Measurements from ENCODE around the gene PSME3IP1.
"Not testable (repeated sequence)": the region's sequence is repeated elsewhere in the genome, so short reads cannot be mapped to it uniquely, and the experiment has no call there.

Gene PSME3IP1

DNA sequence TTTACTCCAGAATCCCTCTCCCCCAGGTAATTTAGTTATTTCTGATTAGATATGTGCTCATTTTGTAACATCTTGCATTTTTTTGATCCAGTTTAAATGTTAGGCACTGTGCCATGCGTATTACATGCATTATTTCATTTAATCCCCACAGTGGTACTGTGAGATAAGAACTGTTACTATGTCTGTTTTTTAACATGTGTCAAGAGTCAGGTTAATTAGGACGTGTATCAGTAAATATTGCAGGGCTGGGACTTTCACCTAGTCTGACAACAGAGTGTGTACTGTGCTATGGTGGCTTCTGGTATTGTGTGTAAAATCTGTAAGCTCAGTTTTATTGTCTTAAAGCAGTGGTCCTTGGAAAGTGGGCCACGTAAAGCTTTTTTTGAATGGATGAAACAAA, 10.9 kb upstream of the PSME3IP1 start:
- DNase-seq (ENCODE audit: low spot score): no peak

DNA sequence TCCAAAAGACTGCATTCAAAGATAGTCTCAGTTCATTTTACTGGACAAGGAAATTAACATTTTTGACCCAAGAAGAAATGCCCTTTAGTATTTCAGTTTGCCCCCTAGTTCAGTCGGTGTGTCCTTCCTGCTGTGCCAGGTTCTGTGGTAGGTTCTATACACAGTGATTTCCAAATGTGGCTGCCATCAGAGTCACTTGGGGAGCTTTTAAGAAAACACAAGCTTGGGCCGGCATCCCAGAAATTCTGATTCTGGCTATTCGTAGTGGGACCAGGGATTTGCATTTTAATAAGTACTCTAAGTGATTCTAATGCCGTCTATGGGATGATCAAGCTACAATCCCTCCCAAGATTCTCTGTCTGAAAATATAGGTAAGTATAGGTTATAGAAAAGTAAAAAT, 10.4 kb upstream of the PSME3IP1 start:
- no peak for DNase-seq (ENCODE audit: low spot score)

DNA sequence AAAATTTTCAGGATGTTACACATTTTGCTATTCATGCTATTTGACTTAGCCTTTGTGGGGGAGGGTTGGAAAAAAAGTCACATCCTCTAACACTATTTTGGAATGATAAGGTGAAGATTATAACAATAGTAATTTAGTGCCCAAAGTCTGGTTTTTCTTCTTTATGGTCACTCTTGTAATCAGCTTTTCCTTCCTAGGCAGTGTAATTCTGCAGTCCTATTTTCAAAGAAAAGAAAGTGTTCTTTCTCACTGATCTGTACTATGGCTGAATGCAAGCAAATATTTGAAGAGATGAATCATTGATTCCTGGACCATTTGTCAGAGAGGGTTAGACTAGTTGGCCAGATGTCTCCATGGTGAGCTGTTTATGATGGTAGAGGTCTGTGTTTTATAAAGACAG, 8.7 kb upstream of the PSME3IP1 start:
- DNase-seq (ENCODE audit: low spot score): no peak

DNA sequence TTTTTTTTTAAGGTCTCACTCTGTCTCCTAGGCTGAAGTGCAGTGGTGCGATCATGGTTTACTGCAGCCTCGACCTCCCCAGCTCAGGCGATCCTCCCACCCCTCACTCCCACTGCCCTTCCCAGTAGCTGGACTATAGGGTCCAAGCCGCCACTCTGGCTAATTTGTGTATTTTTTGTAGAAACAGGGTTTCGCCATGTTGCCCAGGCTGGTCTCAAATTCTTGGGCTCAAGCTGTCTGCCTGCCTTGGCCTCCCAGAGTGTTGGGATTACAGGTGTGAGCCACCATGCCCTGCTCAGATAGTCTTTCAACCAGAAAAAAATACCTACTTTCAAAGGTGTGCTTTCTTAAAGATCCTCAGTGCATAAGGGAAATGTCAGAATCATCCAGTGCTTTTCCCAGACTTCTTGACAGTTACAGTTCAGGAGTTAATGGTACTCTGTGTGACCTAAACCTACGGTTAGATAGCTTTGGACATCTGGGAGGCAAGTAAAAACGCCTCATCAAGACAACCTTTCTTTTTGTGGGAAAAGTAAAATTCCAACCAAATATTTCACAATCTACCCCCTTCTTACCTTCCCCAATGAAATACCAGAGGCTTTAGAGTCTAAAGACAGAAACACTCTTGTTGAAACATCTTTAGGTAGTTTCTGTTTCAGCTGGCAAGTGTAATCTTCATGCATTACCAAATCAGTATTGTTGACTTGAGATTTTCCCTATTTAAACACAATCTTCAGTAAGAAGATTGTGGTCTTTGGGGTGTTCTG, 7.1 kb upstream of the PSME3IP1 start:
- no peak for DNase-seq (ENCODE audit: low spot score)

DNA sequence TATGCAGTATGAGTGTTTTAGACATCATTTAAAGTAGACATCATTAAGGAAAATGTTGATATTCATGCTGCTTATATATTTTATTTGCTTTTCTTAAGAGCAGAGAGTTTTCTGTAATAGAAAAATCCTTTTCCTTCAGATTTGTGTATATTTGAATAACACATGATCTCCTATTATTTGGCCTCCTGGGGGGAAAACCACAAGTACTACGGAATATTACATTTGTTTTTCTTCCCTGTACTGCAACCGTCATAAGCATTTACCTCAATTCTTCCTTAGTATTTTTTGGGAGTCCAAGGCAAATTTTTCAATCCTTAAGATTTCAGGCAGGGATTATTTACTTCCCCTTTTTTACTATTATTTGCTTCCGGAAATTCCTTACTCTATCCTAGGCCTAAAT, 6.3 kb upstream of the PSME3IP1 start:
- DNase-seq (ENCODE audit: low spot score): no peak

DNA sequence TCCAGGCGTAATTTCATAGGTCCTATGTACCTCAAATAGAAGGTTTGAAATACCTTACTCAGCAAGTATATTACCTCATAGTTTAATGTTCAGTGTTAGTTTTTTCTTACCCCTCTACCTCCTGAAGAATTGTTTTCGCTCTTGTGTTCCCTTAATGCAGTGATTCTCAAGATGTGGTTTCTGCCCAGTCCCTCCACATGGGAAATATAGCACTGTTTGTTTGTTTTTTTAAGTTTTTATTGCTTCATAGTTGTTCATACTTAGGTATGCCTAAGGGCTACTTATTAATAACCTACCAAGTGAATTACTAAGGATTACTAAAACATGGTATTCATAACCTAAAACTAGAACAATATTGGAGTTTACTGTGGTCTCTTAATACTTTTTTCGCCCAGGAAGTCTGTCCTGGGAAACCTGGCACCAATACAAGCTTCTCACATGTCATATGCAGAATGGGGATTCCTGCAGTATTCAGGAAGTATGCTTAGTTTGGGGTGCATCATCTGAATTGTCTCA, 5.3 kb upstream of the PSME3IP1 start:
- no peak for DNase-seq (ENCODE audit: low spot score)

DNA sequence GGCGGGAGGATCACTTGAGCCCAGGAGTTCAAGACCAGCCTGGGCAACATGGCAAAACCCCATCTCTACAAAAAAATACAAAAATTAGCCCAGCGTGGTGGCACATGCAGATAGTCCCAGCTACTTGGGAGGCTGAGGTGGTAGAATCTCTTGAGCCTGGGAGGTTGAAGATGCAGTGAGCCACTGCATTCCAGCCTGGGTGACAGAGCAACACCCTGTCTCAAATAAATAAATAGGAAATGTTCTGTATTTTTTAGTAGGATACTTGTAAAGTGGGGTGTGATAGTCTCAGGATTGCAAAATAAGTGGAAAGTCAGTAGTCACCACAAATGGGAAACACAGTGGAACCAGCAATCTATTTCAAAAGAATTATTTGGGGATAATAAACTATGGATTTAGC, 4.3 kb upstream of the PSME3IP1 start:
- no peak for DNase-seq (ENCODE audit: low spot score)

DNA sequence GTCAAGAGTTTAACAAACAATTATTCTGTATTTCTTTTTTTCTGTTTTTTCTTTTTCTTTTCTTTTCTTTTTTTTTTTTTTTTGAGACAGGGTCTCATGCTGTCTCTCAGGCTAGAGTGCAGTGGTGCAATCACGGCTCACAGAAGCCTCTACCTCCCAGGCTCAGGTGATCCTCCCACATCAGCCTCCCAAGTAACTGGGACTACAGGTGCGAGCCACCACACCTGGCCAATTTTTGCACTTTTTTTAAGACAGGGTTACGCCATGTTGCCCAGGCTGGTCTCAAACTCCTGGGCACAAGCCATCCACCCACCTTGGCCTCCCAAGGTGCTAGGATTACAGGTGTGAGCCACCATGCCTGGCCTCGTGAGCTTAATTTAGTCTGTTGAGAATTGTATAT, 3.7 kb upstream of the PSME3IP1 start:
- DNase-seq (ENCODE audit: low spot score): not testable (repeated sequence)

DNA sequence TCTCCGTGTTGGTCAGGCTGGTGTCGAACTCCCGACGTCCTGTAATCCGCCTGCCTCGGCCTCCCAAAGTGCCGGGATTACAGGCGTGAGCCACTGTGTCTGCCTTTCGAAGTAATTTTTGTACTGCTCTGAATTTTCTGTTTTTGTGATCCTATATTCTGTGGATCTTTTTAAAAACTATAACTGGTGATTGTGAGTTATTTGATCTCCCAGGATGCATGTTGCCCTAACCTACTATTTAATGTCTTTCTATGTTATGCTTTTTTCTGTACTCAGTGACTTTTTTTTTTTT, 2.8 kb upstream of the PSME3IP1 start:
- no peak for DNase-seq (ENCODE audit: low spot score)

DNA sequence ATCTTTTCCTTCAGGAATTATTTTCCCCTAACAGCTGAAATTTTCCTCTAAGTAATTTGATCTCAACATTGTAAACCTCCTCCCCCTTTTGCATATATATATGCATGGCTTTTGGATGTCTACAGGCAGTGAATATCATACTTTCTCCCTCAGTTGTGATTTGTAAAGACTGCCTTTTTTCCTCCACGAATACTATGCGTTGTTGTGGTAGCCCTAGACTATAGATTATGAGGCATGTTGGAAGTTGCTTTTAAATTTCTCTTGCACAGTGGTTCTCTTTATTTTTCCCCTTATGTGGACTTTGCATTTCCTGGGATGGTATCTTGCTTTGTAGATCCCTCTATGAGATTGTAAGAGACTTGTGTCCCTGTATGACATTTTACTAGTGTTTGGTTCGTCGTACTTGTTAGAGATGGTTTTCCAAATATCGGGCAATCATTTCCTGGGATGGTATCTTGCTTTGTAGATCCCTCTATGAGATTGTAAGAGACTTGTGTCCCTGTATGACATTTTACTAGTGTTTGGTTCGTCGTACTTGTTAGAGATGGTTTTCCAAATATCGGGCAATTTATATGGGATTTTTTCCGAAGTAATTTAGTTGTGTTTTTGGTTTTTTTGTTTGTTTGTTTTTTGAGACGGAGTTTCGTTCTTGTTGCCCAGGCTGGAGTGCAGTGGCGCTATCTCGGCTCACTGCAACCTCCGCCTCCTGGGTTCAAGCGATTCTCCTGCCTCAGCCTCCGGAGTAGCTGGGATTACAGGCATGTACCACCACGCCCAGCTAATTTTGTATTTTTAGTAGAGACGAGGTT, 2.3 kb upstream of the PSME3IP1 start:
- not testable (repeated sequence) for DNase-seq (ENCODE audit: low spot score)

DNA sequence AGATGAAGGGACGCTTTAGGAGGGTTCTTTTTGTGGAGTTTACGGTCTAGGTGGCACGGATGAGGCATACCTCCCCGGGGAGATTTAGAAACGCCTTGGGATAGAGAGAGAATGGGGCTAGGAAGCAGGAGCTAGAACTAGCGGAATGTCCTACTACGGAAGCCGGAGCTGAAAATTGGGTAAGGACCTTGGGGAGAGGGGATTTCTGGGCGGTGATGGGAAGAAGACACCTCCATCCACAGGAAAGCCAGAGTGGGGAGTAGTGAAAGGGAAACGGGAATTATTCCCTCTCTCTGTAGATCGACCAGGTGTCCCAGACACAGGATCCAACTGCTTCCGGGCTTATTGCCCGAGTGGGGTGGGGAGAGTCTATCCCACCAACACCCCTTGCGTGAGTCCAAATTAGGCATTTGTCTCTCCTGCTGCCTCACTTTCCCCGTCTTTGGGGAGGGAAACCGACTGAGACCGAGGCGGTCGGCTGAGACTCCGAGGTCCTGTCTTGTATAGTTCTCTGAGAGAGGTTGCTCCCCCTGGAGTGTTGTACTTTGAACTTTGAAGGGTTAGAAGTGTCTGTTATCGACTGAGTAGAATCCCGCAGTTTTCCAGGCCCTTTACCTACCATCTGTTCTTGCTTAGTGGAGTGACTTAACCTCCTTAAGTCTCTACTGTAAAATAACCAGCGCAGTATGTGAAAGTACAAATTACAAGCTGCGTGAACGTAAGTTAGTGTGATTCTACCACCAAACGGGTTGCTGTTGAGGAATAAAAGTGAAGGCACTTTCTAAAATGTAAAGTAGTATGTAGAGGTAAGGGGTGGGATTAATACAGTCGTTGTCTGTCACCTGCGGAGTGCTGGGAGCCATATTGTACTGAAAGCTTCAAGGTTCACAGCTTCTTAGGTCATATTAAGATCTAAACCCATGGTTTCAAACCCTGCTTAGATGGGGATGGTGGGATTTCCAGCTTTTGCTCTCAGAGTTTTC, 1.3 kb upstream of the PSME3IP1 start:
- DNase-seq (ENCODE audit: low spot score): peak; percentile 23

DNA sequence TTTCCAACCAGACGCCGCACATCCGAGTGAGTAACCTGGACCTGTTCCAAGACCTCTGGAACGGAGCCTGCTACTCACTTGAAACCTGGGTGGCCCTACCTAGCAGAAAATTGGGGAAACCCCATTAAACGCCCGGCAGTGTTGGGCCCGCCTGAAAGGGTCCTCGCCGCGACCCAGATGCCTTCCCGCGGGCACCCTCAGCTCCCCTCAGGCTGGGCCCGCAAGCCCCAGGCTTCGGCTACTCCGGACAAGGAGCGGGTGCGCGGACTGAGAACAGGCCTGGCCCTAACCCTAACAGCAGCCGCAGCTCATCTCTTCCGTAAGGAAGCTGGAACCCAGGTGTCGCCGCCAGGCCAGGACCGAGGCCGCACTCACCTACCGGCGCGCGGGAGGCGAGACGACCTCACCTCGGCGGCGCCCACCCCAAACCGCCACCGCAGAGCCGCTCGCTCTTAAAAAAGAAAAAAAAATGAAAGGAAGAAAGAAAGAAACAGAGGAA, 344 bp downstream of the PSME3IP1 start:
- peak; percentile 22 for DNase-seq (ENCODE audit: low spot score)

DNA sequence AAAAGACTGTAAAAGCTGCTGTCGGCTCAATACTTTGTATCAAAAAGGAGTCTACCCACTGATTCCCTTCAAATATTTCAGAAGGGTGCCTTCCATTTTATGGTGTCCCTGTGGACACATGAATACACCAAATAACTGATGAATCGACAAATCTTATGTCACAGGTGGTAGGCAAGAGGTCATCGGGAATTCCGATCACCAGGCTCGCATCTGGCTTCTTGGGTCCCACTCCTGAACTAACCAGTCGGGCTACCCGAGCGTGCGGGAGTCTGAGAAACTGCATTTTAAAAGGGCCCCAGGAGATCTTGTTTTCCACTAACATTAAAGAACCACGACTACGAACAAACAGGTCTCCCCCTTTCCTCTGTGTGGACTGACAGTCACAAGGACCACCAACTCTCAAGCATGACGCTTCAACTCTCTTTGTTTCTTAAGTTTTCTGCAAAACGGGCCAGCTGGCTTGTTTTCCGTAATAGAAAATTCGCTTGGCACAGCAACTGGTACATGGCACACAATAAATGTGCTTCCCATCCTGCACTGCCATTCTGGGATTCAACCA, 873 bp downstream of the PSME3IP1 start:
- no peak for DNase-seq (ENCODE audit: low spot score)

DNA sequence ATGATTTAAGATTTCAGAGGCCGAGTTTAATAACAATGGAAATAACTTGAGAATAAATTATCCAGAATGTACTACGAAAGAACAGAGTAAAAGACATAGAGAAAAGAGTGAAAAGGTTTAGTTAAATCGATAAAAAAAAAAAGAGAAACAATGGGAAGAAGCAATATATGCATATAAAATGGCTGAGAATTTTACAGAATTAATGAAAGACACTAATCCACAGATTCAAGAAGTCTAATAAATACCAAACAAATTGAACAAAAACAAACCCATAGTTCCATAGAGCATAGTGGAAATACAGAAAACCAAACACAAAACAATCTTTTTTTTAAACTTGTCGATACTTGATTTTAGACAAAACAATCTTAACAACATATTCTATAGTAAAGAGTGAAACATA, 1.7 kb downstream of the PSME3IP1 start:
- DNase-seq (ENCODE audit: low spot score): no peak

DNA sequence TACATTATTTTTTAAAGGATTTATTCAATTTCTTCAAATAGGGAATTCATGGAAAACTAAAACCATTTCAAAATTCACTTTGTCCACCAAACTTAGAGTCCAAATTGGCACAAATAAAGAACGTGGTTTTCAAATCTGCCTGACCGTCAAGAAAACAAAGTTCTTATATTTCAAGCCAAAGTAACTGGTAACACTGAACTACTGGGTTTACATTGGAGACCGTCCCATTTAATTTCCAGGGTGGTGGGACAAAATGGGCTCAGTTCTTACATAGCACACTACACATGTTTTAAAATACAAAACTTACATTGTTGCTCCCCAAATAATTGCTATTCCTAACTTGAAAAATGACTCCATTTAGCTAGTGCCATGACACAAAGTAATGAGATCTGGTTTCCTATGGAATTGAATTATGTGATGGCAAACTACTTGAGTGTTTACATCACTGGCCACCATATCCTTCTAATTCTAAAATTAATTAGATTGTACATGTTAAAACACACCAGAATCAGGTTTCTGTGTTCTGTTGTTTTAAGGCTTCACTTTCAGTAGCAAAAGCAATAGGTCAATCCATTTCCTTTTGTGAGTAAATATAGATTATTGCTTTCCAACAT, 6.5 kb downstream of the PSME3IP1 start:
- DNase-seq (ENCODE audit: low spot score): no peak

DNA sequence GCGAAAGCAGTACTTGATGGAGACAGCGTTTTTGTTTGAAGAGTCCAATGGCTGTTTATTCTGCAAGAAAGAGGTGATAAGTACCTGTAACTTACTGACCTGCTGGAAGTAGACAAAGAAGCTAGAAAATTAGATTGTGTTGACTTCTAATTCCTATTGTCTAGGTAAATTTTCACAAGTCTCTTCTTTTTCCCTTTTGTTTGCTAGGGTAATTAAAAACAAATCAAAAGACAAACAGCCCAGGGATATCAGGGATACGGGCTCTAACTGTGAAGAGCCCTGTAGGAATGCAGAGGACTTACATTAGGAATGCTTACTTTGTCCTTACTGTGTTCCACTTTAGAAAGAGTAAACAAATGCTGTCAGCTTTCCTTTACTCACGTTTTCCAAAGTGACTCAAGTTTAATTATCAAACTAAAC, 7.0 kb downstream of the PSME3IP1 start:
- DNase-seq (ENCODE audit: low spot score): no peak

DNA sequence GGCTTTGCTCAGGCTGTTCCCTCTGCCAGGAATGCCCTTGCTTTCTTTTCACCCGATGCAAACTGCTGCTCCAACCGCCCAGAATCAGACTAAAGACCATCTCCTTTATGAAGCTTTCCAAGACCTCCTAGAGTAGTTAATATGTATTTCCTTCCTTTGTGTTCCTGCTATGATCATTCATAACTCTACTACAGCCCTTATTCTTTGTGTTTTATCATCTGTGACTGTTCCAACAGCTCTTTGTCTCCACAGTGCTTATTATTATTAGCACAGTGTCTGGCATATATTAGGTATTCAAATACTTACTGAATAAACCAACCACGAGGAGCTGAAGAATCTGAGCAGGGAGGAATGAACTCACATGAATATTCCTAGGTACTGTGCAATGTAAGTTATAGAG, 7.6 kb downstream of the PSME3IP1 start:
- no peak for DNase-seq (ENCODE audit: low spot score)

DNA sequence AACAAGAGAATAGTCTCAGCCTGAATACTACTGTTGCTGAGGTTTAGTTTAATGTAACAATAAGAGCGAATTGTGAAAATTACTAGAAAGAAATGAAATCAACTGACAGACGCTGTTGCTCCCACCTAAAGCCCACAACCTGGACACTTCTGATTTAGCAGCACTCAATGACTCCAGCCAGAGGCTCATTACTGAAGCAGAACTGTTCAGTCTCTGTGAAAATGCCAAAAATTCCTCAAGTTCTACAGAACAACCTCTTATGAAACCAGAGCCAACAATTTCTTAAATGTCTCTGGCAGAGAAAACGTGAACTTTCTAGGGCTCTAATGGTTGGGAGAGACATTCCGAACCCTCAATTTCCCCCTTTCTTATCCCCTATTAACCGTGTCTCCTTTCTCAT, 9.9 kb downstream of the PSME3IP1 start:
- DNase-seq (ENCODE audit: low spot score): no peak

DNA sequence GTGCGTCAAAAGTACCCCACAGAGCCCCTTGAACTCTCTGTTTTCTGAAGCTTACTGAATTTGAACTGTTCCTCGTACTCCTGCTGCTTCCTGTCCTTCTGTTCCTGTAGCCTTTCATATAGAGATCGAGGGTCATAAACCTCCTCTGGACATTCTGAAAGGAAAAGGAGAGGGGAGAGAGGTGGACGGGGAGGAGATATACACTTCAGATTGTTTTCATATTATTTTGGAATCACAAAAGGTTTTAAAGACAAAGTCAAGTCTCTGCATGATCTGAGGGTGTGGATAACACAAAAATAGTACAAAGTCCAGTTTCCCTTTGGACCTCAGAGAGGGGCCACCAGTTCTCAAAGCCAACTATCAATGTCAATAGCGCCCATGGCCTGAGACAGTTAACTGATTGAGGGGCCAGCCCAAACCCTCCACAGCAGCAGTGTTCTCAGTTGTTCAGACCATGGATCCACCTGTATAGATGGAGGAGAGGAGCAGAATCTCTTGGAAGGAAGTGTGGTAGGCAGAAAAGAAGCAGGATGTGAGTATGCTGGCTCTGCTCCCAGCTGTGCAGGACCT, 13.0 kb downstream of the PSME3IP1 start:
- no peak for DNase-seq (ENCODE audit: low spot score)

DNA sequence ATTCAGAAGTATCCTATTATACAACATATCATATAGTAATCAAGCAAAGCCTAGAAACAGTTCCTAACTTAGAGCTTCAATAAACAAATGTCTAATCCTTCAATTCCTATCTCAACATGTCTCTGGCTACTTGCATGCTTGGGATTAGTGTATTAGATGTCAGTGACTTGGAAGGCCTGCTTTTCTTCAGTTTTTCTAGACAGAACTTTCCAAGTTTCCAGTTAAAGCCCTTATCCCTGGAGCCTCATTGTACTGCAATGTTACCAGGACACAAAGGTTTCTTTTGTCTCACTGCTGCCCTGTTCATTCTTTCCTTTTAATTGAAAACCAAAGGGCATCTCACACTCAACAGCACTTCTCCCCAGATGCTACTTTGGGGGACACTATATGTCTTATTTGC, 16.5 kb downstream of the PSME3IP1 start:
- no peak for DNase-seq (ENCODE audit: low spot score)

DNA sequence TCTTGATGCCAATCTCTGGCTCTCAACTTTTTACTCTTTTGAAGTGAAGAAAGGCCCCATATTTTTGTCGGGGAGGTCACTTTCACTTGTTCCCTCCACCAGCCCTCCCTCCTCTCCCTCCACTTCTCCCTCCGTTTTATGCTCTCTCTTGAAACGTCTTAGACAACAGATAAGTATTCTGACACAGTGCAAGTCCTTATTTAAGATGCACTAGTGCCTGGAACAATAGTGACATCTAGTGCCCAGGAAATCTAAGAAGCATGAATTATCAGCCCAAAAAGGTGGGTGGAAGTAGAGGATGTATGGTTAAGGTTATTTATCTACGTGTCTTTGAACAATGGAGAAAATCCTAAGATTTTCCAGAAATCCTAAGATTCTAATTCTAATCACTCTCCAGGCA, 17.9 kb downstream of the PSME3IP1 start:
- peak; percentile 31 for DNase-seq (ENCODE audit: low spot score)
